GM18861 (cell line): ENCODE data around the gene SPG11.

Experiments
- ATAC-seq: cut with Tn5 transposase; IDR thresholded peaks from one replicate; pipeline ENCODE4 v1.9.1; 2021; ENCODE audit not compliant: unreplicated experiment

SPG11 gene

DNA sequence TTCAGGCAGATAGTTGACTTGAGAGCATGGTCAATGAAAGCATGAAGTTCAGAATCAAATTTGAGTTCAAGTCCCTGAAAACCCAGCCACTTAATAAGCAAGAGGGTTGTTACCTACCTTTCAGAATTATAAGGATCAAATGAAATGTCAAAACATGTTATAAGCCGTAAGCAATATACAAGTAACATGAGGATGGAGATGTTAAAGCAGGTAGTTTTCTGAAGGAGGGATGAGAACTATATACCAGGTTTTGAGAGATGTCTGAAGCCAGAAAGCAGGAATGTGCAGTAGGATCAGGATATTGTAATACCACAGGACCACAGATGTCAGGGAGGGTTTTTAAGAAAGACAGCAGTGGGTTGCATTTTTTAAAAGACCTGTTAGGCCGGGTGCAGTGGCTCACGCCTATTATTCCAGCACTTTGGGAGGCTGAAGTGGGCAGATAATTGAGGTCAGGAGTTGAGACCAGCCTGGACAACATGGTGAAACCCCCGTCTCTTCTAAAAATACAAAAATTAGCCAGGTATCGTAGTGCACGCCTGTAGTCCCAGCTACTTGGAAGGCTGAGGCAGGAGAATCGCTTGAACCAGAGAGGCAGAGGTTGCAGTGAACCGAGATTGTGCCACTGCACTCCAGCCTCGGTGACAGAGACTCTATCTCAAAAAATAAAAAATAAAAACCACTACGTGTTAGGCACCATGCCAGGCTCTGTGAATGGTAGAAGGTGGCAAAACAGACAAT, 133.4 kb downstream of the SPG11 start:
- ATAC-seq: no peak

DNA sequence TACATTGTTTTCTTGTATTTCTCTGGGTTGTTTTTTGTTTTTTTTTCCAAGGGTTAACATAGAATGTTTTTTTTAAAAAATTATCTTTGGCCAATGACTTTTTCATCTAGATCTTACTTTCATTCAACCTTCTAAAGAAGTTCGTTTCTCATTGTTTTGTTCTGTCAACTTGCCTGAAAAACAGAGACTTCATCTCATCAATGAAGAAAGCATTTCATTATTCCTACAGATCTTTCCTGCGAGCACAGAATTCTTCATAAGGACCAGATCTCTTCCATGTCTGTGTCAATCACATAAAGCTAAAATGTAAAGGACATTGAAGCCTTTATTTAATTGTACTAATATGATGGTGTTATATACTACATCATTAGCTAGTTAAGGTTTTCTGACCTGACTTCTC, 136.2 kb downstream of the SPG11 start:
- no peak for ATAC-seq

DNA sequence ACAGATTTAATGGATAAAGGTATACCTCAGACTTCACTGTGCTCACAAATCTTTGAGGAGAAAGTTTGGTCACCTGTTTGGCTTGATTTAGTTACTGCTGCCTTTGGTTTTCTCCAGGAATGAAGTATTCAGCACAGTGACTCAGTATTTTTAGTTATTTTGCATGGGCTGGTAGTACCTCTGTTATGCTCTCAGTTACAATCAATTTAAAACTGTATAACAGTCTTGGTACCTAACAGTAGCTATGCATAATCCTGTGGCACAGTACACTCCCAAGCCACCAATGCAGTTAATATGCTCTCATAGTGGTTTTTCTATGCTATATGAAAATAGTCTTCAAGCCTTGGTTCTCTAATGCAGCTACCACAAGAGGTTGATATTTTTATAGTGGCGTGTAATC, 138.4 kb downstream of the SPG11 start:
- no peak for ATAC-seq

DNA sequence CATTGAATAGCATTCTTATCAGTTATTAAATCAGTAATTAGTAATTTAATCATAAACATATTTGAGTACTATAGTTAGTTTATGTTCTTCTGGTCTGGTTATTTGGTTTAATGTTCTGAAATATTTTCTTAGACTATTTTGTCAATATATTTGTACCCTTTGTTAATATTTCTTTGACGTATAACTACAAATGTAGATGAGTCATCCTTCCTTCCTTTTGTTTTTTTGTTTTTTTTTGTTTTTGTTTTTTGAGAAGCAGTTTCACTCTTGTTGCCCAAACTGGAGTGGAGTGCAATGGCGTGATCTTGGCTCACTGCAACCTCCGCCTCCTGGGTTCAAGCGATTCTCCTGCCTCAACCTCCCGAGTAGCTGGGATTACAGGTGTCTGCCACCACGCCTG, 143.9 kb downstream of the SPG11 start:
- no peak for ATAC-seq

DNA sequence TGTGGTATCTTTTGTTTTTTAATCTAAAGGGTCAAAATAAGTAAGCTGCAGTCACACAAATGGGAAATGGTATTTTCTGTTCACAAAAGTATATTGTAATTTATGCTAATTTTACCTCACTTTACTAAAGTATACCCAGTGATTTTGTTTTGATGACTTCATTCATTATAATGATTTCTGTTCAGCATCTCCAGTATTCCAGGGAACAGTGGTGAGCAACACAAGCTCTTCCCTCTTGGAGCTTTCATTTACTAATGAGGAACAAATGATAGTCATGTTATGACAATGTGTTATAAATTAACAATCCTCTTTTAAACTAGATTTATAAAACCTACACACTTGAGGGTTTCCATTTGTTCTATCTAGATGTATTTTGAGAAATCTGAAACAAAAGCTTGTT, 147.0 kb downstream of the SPG11 start:
- no peak for ATAC-seq
